8988T (cell line): Measurements from ENCODE around the gene KCNMA1.
A peak's percentile ranks its signal among the peaks of the same experiment; 100 is the strongest.

Source experiments
- DNase-seq: peaks from one replicate; pipeline ENCODE4 v3.0.0; 2011

KCNMA1 gene

DNA sequence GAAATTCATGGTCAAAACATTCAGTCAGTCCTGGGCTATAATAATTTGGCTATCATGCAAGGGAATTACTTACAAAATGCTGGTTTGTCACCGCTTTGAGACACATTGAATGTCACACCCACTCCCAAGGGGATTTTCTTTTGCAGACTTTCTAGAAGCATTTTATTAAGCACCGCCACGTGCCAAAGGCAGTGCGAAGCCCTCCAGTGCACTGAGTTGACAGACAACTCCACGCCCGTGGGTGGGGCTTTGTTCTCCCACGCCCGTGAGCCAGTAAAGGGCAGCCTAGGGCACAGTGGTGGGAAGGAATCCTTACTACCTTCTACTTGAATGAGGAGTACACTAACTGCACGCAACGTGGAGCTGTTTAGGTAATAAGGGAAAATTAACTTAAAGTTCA is 515.8 kb downstream of the KCNMA1 start:
- no peak for DNase-seq

DNA sequence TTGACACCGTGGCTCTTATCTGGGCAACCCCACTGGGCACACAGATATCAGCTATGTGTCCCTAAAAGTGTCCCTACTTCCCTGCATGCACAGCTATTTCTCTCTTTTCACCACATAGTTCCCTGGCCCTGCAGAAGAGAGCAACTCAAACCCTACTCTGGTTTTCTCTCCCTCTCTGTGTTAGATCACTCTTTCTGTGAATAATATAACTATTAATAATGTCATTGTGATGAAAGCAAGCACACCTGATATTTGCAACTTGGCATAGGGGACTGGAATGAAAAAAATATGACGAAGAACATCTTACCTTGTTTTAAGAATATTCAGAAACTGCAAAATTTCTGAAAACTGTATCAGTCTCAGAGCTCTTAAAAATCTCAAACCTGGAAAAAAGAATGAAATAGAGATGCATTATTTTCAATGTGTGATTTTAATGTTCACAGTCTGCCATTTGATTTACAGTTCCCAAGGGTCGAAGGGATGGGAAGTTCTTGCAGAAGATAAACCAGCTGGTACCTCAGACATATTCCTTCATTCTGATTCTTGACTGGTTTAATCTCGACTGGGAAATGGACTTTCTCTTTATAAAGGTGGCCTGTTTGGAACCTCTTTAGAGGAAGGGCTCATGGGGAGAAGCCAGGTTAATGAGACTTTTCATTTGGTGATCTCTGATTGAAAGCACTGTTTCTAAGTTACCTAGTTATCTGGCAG is 516.8 kb downstream of the KCNMA1 start:
- no peak for DNase-seq

- no peak for DNase-seq
Observed at GRCh38 chr10:77120012-77120411, 517.6 kb downstream of the KCNMA1 start.

DNA sequence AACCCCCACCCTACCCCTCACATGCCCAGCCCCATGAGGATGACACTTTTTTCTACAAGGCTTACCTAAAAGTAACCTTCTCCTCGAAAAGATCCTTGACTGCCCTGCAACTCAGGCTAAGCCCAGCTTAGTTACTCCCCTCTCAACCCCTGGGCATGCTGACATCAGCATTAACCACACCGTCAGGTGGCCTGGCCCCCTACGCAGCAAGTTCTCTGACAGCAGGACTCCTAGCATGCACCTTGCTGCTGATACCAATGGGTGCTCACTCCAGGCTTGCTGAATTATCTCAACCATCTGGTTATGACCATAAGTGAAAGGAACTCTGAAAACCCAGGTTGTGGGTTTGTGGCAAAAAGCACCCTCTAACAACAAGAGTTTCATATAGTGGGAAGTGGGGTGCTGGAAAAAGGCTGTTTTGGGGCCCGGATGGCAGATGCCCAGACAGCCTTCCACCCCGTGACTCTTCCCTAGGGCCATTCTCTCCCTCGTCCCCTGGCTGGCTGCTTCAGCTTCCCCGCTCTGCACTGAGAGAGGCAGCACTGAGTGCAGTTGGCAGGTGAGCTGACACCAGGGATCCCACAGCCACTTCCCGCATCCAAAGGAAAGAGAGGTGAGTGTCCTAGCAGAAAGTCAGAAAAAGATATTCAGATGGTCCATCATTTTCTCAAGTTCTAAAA is 518.9 kb downstream of the KCNMA1 start:
- no peak for DNase-seq

DNA sequence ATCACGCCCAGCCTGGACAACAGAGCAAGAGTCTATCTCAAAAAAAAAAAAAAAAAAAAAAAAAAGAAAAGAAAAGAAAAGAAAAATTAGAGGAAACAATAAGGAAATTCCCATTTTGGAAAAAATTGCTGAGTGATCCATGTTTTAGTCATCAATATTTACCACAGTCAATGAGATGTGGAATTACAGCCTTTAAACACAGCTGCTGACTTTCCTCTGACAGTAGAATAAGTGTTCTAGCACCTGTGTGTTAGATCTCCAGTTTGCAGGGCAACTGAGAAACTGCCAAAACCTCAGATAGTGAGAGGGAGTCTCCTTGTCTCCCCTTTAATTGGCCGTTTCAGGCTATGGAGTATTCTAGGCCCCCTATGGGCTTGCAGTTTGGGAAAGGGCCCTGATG is 520.1 kb downstream of the KCNMA1 start:
- DNase-seq, result no peak

DNA sequence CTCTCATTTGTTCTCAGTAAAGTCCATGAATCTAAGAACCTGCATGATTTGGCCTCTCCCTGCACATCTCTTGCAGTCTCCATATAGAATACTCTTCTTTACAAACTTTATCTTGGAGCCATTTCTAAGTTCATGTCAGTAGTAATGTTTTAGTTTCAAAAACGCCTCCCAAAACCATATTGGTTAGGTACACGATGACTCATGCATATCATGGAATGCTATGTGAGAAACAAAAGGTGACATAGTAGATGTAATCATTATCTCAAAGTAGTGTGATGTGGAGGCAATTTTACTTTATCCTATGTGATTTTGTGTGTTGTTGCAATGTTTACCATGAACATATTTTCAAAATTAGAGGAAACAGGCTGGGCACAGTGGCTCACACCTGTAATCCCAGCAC is 520.7 kb downstream of the KCNMA1 start:
- no peak for DNase-seq

GRCh38 chr10:77114181-77114821 is 523.3 kb downstream of the KCNMA1 start:
- no peak for DNase-seq

GRCh38 chr10:77111611-77112550 is 525.7 kb downstream of the KCNMA1 start:
- DNase-seq, result peak; percentile 41

DNA sequence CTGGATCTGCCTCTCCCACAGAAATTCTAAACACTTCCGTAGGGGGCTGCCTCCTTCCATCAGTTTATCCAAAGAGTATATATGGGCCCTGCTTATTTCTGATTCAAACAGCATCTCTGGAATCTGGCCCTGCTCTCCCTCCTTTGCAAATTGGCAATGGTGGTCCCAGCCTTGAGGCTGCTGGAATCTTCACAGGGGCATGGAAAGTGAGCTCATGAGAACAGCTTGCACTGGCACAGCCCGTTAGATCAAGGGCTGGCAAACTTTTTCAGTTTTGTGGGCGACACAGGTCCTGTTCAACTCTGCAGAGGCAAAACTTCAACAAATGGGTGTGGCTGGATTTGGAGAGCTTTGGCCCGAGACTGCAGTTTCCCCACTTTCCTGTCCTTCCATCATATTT is 526.9 kb downstream of the KCNMA1 start:
- no peak for DNase-seq

DNA sequence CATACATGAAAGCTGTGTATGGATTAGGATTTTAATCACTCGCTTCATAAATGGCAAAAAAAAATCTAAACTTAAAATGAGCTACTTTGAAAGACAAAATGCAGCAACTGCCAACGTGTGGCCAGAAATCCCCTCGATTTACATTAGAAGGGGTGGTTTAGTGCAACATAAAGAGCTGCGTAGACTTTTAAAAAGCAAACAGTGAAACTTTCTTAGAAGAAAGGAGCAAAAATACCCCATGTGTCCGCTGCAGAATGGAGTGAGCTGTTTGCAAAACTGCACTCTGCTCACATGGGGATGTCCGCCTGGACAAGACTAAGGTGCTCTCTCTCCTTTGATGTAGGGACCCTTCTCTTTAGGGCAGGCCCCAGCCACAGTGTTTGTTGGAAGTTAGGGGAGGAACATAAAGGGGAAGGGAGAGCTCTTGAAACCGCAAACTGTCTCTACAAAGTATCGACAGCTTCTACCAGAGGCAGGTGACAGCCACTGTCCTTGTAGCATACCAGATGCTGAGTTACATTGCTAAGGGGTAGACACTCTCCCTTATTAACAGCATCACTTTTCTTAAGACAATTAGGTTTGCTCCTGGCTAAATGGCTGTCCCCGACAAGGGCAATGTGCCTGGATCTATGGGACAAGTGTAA is 528.1 kb downstream of the KCNMA1 start:
- DNase-seq, result no peak

- DNase-seq, result no peak
Observed at GRCh38 chr10:77106676-77107075, 530.9 kb downstream of the KCNMA1 start.

DNA sequence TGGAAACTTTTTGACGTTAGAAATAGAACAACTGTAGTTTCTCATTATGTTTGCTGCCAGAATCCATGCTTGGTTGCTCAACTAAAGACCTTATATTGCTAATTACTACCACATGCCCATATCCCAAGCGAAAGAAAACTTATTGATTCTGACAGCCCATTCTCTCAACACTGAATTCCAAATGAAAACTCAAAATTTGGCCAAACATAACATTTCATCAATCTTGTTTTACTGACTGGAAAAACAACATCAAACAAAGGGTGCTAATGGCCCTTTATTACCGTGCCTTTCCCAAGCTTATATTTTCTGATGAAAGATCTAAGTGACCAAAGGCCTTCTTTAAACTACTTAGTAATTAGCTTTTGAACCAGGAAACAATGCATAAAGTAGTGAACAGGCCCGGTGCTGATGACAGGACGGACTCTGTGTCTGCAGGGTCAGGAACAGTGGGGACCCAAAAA is 531.8 kb downstream of the KCNMA1 start:
- no peak for DNase-seq

GRCh38 chr10:77104459-77104980 is 533.1 kb downstream of the KCNMA1 start:
- no peak for DNase-seq

DNA sequence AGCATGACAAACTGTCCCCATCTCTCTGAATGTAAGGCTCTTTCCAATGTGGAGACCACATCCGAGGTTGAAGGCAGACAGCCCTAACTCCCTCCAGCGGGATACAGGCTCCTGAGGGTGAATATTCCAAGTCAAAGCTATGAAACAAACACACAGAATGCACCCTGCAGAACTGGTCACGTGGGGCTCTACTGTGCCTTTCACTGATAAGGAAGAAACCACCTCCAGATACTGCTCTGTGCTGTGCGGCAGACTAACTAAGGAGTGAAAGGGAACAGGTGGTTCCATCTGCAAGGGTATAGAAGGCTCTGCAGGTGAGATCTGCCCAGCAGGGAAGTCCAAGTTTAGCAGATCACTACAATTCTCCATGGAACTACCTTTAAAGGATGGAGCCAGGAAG is 534.4 kb downstream of the KCNMA1 start:
- DNase-seq, result no peak

DNA sequence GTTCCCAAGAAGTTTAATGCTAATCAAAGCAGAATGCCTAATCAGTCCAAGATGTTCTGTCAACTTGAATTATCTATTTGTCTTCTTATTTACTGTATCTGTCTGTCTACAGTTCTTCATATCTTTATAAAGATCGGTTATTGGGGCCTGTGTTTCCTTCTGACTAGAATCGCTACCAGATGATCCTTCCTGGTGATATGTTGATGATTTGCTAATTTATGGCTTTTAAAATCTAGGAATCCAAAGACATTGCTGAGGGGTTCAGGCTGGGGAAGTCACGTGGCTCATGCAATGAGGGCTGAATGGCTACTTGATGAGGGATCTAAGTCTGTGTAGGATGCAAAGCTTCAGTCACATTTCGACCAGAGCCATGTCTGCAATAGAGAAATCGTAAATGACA is 536.3 kb downstream of the KCNMA1 start:
- no peak for DNase-seq

GRCh38 chr10:77099136-77099535 is 538.5 kb downstream of the KCNMA1 start:
- no peak for DNase-seq

GRCh38 chr10:77097625-77098024 is 540.0 kb downstream of the KCNMA1 start:
- no peak for DNase-seq

DNA sequence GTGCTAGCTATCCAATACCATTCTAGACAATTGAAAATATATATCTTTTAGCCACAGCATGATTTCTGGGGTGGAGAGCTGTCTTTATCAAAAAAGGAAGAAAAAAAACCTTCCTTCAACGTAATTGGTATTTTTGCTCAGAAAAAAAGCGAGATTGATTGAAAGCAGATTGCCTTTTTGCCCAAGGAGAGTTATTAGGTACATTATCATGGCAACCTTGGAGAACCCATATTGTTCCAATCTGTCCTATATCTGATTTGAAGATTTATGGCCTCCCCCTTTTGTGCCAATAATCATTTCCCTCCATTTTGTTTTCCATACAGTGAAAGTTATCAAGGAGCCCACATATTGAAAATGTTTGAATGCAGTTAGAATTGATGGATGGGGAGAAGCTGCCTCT is 544.5 kb downstream of the KCNMA1 start:
- DNase-seq, result no peak

GRCh38 chr10:77091597-77092165 is 545.9 kb downstream of the KCNMA1 start:
- no peak for DNase-seq

DNA sequence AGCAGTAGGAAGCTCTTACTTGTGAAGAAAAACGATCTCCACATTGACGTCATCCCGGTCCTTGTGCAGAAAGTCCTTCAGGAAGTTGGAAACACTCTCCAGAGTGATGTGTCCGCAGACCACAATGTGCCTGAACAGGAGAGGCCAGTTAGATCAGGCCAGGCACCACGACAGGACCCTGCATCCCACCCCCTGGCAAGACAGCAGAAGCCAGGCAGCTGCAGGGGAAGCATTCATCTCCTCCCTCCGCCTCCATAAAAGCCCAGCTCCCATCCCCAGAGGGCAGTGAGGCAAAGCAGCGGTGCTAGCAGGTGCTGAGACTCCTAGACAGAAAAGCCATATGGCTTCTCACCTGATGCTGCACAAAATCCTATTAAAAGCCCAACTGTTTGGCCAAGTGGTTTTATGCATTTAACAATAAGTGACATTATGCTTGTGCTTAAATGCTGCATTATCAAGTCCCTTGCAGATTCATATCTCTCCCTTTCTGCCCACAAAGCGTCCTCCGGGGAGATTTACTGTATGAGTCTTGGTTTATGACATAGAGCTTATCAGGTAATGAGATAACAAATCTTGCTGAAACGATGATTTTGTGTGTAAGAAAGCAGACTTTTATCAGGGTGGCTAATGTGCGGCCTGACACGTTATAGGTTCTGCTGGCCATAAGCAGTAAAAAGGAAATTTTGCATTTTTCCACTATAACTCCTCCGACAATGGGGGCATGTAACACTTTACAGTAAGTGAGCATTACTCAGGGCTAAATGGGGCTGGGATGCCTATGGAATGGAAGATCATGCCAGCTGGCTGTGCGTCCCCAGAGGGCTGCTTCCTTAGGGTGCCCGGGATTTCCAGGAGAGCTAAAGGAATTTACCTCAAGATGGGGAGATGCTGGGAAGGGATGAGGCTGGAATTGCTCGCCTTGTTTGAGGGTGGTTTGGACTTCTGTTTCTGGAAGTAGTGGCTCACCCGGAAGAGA is 546.9 kb downstream of the KCNMA1 start:
- no peak for DNase-seq

- no peak for DNase-seq
Observed at GRCh38 chr10:77087366-77087765, 550.2 kb downstream of the KCNMA1 start.
